ENCODE measurements around the gene ATAD3A.
A peak's percentile ranks its signal among the peaks of the same experiment; 100 is the strongest.
"Not testable (repeated sequence)": the region's sequence is repeated elsewhere in the genome, so short reads cannot be mapped to it uniquely, and the experiment has no call there.

The ATAD3A gene

DNA sequence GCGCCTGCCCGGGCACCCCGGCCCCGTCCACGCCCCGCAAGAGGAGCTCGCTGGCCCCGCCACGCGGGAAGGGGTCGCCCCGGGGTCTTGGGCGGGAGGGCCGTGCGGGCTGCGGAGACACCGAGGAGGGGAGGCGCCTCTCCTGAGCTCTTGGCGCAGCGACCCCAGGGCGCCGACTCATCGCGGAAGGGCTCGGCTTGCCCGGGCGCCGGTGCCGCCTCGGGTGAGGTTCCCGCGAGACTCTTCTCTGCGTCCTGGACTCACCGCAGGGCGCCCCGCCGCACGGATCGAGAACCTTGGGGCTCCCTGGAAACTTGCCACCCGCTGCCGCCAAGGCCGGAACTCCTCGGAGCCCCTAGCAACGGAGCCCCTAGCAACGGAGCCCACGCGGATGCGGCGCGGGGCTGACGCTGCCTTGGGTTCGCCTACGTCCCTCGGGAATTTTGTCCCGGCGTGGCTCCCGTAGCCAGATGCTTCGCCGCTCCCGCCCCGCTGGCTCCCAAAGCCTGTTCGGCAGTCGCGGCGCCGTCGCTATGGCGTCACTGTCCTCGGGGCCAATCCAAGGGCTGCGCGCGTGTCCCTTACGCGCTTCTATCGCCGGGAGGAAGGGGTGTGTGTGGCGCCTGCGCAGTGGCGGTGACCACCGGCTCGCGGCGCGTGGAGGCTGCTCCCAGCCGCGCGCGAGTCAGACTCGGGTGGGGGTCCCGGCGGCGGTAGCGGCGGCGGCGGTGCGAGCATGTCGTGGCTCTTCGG is at the start of gene ATAD3A:
Gene ATAD3A, plus strand, starts transcription at position 630 of the 753 bp plus-strand sequence. Its CDS starts 107 bp downstream, at position 737.
- DNase-seq: peak; percentile 98

DNA sequence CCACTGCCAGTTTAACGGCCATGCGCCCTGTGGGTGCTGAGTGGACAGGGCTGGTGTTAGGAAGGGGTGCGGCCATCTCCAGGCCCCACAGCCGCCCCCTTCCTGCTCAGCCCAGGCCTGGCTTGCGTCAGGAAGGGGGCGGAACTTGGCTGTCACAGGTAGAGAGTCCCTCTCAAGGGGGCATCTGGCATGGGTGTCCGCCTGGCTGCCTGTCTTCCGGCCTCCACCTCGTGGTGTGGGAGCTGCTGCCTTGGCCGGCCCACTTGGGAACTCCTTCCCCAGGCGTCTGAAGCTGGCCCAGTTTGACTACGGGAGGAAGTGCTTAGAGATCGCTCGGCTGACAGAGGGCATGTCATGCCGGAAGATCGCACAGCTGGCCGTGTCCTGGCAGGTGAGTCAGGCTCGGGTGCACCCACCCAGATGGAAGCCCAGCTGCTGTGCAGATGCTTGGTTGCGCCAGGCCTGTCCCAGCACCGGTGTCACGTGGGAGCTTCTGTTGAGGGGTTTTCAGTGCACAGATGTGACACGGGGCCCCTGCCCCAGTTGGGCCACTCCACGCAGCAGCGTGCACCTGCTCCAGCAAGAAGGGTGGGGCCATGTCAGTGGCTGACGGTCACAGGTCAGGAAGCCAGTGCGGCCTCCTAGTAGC is 49.5 kb upstream of the ATAD3A start:
- peak; percentile 70 for DNase-seq

DNA sequence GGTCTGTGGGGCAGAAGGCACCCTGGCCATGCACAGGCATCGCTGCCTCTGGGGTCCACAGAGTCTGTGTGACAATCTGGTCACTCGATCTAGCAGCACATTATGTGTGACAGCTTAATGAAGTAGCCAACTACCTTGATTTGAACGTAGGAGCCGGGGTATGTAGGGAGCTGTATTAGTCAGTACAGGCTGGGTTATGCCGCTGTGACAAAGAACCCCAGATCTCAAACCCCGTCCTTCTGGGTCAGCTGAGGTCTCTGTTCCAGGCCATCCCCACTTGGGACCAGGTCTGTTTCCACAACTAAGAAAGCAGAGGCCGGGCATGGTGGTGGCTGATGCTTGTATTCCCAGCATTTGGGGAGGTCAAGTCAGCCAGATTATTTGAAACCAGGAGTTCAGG is 48.6 kb upstream of the ATAD3A start:
- no peak for DNase-seq

DNA sequence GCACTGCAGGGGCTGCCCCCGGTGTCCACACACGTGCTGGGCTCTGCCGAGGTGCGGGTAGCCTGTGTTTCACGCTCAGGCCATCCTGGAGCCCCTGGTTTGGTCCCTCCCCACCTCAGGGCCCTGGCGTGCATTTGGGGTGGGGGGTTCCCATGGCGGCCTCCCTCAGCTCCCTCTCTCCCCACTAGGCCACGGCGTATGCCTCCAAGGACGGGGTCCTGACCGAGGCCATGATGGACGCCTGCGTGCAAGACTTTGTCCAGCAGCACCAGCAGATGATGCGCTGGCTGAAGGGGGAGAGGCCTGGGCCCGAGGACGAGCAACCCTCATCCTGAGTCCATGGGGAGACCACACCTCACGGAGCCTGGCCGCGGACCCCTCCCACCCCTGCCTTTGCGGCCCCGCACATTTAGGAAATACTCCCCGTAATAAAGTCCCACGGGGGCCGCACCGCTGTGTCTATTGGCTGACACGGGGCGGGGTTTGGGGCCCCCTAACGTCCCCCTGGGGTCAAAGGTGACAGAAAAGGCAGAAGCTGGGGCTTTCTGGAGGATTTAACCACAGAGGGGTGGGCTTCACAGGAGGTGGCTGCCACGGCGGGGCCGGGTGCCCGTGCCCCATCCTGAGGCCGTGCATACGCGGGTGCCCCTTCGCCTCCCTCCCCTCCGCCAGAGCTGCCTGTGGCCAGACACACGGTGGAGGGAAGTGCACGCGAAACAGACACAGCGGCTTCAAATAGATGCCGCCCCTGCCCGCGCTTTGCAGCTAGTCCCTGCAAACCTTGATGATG is 43.6 kb upstream of the ATAD3A start:
- DNase-seq: not testable (repeated sequence)

DNA sequence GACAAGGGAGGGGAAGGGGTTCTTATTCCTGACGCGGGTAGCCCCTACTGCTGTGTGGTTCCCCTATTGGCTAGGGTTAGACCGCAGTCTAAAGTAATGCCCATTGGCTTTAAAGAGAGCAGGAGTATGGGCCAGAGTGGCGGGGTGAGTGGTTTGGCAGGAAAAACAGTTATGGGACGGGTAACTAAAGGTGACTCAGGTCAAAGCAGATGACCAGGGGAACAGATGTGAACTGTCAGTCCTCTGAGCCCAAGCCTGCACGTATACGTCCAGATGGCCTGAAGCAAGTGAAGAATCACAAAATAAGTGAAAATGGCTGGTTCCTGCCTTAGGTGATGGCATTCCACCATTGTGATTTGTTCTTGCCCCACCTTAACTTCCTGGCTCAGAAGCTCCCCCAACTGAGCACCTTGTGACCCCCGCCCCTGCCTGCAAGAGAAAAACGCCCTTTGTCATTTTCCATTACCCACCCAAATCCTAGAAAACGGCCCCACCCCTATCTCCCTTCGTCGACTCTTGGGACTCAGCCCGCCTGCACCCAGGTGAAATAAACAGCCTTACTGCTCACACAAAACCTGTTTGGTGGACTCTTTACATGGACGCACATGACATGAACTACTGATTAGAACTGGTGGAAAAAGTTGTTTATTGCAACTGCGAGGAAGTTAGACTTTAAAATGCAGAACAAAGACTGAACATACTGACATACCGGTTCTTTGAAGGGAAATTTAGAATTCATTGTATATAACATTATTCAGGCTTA is 41.2 kb upstream of the ATAD3A start:
- no peak for DNase-seq

DNA sequence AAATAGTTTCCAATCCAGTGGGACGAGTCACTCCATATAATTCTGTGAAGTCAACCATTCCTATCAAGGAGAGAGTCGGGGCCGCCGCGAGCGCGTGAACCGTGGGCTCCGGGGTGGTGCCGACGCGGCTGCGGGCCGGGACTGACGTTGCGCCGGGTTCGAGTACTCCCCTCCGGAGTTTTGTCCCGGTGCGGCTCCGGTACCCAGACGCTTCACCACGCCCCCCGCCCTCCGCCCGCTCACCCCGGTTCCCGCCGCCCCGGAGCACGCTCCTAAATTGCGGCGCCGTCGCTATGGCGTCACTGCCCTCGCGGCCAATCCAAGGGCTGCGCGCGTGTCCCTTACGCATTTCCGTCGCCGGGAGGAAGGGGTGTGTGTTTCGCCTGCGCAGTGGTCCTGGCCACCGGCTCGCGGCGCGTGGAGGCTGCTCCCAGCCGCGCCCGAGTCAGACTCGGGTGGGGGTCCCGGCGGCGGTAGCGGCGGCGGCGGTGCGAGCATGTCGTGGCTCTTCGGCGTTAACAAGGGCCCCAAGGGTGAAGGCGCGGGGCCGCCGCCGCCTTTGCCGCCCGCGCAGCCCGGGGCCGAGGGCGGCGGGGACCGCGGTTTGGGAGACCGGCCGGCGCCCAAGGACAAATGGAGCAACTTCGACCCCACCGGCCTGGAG is 40.4 kb upstream of the ATAD3A start, which contains the start of gene ATAD3B:
Gene ATAD3B, plus strand, starts transcription at position 377 of the 664 bp plus-strand sequence. Its CDS starts 120 bp downstream, at position 497.
- DNase-seq: peak; percentile 94

DNA sequence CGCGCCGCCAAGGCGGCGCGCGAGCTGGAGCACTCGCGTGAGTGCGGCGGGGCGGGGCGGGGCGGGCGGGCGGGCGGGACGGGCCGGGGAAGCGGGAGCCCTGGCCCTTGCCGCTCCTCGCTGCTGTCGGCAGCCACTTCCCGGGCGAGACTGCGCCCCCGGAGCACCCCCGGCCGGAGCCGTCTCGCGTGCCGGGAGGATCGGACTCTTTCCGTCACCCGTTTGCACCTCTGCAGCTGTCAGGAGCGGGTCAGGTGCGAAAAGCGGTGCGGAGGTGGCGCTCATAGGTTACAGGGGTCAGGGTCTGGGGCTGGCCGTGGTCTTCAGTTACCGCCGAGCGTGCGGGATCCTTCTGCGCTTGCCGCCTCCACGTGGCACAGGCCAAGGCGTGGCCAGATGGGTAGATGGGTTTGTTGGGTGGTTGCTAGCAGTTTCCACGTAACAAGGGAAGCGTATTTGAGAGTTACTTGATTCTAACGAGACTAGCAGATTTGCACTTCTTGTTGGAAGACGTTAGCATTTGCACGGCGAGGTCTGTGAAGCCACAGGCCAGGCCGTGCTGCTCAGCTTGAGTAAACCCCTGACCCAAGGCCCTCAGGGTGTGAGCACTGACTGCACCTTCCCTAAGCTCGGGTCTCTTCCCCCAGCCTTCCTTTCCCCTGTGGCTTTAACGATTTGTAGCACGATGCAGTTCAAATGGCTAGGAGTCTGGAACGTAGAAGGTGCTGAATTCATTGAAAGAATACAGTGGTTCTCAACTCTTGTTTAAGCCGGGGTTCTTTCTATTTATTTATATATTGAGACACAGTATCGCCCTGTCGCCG is 39.7 kb upstream of the ATAD3A start:
- DNase-seq: not testable (repeated sequence)

DNA sequence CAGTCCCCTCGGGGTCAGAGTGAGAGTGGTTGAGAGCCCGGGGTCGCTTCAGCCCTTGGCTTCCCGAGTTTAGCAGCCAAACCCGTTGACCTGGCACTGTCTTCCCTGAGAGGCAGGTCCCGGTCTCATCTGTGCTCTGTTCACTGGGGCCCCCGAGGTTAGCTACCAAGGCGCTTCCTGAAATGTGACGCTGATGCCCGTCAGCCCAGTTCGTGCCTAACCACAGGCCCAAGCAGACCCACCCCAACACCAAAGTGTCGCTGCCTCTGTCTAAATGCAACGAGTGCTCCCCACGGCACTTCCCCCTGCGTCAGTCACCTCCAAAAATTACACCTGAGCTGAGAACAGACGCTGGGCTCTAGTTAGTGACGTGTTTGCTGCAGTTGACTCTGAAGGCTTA is 36.0 kb upstream of the ATAD3A start:
- DNase-seq: not testable (repeated sequence)

DNA sequence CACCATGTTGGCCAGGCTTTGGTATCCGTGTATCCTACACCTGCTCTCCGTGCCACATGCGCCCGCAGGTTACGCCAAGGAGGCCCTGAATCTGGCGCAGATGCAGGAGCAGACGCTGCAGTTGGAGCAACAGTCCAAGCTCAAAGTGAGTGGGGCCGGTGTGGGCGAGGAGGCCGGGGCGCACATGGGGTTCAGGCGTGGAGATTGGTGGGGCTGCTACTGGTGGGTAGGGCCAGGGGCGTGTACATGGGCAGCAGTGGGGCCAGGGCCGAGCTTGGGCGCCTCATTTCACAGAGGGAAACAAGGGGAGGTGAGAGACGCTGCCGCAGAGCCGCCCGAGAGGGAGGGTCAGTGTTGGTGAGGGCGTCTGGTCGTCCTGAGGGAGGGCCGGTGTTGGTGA is 34.8 kb upstream of the ATAD3A start:
- no peak for DNase-seq

DNA sequence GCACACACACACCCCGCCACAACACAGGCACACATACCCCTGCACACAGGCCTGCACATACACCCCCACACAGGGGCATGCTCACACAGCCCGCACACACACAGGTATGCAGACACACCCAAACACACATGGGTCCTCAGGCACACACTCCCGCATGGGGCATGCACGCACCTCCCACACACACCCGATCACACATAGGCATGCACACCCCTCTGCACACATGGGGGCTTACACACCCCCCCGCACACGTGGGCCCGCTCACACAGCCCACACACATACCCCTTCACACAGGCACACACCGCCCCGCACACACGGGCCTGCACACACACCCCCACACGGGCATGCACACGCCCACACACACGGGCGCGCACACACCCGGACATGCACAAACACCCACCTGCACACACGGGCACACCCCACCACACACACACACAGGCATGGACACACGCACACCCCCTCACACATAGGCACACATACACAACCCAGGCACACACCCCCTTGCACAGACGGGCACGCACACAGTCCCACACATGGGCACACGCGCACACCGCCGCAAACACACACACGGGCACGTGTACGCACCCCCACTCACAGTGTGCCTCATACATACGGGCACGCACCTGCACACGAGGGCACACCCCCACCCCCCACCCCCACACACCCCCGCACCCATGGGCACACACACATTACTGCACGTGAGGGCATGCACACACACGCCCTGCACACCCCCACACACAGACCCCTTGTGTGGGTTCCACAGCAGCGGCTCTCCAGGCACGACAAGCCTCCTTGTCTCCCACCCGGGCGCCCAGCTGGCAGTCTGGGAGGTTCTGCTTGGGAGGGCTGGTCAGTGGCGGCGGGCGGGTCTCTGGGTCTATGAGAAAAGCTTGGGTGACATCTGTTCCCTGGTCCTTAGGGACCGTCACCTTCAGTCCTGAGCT is 32.1 kb upstream of the ATAD3A start:
- DNase-seq: no peak

DNA sequence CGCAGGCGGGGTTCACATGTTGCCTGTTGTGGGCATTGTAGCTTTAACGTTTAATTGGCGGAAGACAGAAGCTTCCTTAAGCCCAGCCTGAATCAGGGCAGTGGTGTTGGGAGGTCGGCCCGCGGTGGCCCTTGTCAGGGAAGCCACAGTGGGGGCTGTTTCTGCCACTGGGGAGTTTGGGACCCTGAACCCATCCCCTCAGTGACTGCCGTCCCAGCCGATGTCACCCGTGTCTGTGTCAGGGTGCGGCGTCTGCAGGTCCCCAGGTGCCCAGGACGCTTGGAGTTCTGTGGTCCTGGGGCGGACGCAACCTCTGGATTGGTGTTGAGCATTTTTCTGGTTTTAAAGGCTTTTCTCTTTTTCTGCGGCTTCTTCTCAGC is 31.5 kb upstream of the ATAD3A start:
- DNase-seq: not testable (repeated sequence)

DNA sequence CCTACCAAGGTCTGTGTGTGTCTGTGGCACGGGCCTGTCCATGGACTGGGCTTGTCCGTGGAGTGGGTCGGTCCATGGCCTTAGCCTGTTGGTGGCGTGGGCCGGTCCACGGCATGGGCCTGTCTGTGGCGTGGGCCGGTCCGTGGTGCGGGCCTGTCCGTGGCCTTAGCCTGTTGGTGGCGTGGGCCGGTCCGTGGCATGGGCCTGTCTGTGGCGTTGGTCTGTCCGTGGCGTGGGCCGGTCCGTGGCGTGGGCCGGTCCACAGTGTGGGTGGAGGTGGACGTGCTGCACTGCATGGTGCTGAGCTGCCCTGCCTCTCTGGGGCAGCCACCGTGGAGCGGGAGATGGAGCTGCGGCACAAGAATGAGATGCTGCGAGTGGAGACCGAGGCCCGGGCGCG is 30.2 kb upstream of the ATAD3A start:
- not testable (repeated sequence) for DNase-seq

DNA sequence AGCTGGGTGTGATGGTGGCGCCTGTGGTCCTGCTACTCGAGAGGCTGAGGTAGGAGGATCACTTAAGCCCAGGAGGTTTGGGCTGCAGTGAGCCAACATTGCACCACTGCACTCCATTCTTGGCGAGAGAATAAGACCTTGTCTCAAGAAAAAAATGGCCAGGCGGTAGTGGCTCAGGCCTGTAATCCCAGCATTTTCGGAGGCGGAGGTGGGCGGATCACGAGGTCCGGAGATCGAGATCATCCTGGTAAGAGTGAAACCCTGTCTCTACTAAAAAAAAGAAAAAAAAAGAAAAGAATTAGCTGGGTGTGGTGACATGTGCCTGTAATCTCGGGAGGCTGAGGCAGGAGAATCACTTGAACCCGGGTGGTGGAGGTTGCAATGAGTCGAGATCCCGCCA is 29.1 kb upstream of the ATAD3A start:
- DNase-seq: no peak

DNA sequence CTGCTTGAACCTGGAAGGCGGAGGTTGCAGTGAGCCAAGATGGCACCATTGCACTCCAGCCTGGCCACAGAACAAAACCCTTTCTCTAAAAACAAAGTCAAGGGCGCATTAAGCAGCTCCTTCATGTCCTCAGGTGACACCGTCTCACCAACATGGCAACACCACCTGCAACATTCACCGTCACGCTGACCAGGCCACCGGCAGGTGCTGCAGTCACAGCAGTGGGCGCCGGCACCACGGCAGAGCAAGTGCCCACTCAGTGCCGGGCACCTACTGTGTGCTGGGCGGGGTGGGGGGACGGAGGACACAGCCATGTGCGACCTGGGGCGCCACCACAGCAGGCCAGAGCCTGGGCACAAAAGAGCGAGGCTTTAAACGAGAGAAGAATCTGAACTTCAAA is 28.2 kb upstream of the ATAD3A start:
- DNase-seq: no peak

DNA sequence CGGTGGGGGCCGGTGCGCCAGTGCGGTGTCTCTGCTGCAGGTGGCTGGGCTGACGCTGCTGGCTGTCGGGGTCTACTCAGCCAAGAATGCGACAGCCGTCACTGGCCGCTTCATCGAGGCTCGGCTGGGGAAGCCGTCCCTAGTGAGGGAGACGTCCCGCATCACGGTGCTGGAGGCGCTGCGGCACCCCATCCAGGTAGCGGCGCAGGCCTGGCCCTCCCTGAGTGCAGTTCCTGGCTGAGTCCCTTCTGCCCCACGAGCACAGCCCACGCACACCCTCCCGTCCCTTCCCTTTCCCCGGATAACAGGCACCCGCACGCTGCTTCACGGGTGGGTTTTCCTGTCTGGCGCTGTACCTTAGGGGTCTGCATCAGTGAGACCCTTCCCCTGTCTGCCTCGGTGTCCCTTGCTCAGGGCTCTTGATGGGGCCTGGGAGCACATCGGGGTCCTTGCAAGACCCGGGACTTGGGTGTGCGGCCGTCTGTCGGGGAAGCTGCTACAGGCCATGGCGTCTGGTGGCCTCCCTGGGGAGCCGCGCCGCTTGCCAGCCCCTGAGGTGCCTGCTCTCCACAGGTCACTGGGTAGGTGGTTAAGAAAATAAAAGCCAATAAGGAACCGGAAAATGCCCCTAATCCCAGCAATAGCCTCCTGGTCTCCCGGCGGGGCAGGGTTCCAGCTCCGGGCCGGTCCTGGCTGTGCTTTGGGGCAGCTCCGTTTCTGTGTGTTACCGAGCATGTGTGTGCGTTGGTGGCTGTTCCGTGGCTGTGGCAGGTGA is 26.8 kb upstream of the ATAD3A start:
- not testable (repeated sequence) for DNase-seq

DNA sequence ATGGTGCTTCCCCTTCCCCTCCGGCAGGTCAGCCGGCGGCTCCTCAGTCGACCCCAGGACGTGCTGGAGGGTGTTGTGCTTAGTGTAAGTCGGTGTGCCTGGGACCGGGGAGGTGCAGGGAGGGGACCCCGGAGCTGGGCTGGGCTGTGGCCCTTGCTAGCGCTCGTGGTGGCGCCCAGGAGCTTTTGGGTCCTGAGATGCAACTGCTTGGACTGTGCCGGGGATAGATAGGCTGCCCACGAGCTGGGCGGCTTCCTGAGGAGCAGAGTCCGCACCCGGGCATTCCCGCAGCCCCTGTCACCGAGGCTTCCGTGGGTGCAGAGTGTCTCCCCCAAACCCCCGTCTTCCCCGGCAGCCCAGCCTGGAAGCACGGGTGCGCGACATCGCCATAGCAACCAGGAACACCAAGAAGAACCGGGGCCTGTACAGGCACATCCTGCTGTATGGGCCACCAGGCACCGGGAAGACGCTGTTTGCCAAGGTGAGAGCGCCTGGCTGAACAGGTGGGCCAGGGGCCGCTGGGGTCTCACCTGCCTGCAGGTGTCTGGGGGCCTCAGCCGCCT is 26.1 kb upstream of the ATAD3A start:
- DNase-seq: not testable (repeated sequence)

DNA sequence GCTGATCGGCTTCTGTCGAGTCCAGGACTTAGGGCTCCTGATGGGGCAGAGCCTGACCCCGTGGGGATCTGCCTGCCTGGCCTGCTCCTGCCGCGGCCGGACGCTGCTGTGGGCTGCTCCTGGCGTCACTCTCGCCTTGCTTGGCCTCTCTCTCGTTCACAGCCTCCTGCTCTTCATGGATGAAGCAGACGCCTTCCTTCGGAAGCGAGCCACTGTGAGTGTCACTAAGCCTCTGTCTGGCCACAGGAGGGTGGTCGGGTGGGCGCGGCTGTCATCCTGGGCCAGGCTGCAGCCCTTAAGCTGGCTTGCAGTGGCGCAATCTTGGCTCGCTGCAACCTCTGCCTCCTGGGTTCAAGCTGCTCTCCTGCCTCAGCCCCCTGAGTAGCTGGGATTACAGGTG is 24.3 kb upstream of the ATAD3A start:
- no peak for DNase-seq

DNA sequence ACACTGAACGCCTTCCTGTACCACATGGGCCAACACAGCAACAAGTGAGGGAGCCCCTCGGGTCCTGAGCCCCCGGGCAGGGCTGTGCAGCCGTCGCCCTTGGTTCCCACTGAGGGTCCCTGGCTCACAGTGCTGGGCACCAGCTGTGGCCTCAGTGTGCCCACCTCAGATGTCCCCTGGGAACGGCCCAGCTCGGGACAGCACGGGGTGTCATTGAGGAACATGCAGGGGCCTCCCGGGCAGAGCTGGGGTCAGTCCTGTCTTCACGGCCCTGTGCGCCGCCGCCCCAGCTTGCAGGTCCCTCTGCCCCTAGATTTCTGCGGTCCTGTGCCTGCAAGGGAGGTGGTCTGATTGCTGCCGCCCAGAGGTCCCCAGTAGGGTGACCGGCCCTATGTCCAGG is 22.7 kb upstream of the ATAD3A start:
- DNase-seq: no peak

DNA sequence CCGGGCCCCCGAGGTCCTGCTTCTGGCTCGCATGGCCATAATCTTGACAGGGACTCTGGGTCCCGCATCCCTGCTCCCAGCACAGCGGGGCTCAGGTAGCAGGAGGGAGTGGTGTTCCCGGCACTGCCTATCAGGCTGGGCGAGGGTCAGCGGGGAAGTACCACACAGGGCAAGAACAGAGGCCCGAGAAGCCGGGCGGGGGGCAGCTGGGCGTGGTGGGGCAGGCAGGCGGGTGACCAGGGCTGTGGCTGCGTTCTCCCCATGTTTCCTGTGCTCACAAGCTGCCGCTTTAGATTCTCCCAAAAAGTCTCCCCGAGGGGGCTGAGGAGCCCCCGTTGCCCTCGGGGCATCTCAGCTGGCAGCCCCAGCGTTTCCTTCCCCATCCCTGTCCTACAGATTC is 22.1 kb upstream of the ATAD3A start:
- DNase-seq: no peak
